IMR-90 (cell line): ENCODE data around the gene BCHE. TPM values are rescaled to one million over a fixed set of nuclear protein-coding genes. Genes with fewer than 3 reads are reported as not detected.

Experiments used
- ATAC-seq: fragments of 200-7000 bp; cut with Tn5 transposase; 2 replicates; pipeline ENCODE4 v1.9.1; 2020; ENCODE audit warnings: low read depth, mild to moderate bottlenecking, moderate library complexity
- BruUV-seq: library from RNA; stranded (reverse); fragments of 400-500 nt; replicated peaks from 2 replicates; lab custom pipeline; 2021; lab: Mats Ljungman, UMichigan
- CTCF ChIA-PET: fragments of 300-600 bp; formaldehyde crosslinking; extraction: SDS; loops from one replicate; lab custom pipeline; 2021; ENCODE audit warnings: antibody characterized with exemption; lab: Yijun Ruan, JAX
- POLR2A ChIA-PET: fragments of 300-600 bp; sonication (Branson Sonifier 250); formaldehyde crosslinking; loops from one replicate; lab custom pipeline; 2022; ENCODE audit warnings: antibody characterized with exemption; ENCODE audit not compliant: unreplicated experiment; lab: Charles Lee
- DNase-seq: peaks from one replicate; pipeline ENCODE4 v3.0.0; 2013
- H2AFZ ChIP-seq: replicated peaks from 2 replicates; pipeline ENCODE3; 2013; ENCODE audit warnings: low read length, mild to moderate bottlenecking; ENCODE audit not compliant: poor library complexity
- H2AK5ac ChIP-seq: 2 replicates; pipeline ENCODE4 v1.6.1; 2013; ENCODE audit warnings: low read depth, low read length, inconsistent platforms
- H2AK9ac ChIP-seq: replicated peaks from 2 replicates; pipeline ENCODE3; 2013; ENCODE audit warnings: mild to moderate bottlenecking, low read depth, low read length, moderate library complexity; ENCODE audit not compliant: poor library complexity
- H2BK120ac ChIP-seq: 2 replicates; pipeline ENCODE4 v1.6.1; 2013; ENCODE audit warnings: low read depth, low read length, inconsistent platforms
- H2BK15ac ChIP-seq: 3 replicates; pipeline ENCODE4 v1.6.1; 2013; ENCODE audit warnings: low read depth, low read length, inconsistent platforms
- H2BK20ac ChIP-seq: 2 replicates; pipeline ENCODE4 v1.6.1; 2013; ENCODE audit warnings: low read depth, mild to moderate bottlenecking, inconsistent platforms, low read length, moderate library complexity
- H2BK5ac ChIP-seq: 2 replicates; pipeline ENCODE4 v1.6.1; 2013; ENCODE audit warnings: mild to moderate bottlenecking, low read depth, low read length, inconsistent platforms; ENCODE audit not compliant: poor library complexity, severe bottlenecking
- H3K14ac ChIP-seq: replicated peaks from 2 replicates; pipeline ENCODE4 v1.6.1; 2013; ENCODE audit warnings: low read depth, low read length, inconsistent platforms
- H3K18ac ChIP-seq: 2 replicates; pipeline ENCODE4 v1.6.1; 2013; ENCODE audit warnings: low read depth, low read length, control low read depth
- H3K23ac ChIP-seq: 2 replicates; pipeline ENCODE4 v1.6.1; 2013; ENCODE audit warnings: low read depth, low read length, inconsistent platforms
- H3K27ac ChIP-seq: 2 replicates; pipeline ENCODE4 v1.5.1; 2013; ENCODE audit warnings: mild to moderate bottlenecking, control low read depth, low read length; ENCODE audit not compliant: insufficient read depth
- H3K27me3 ChIP-seq: 2 replicates; pipeline ENCODE4 v1.6.1; 2013; ENCODE audit warnings: low read length; ENCODE audit not compliant: control insufficient read depth, insufficient read depth
- H3K36me3 ChIP-seq: 2 replicates; pipeline ENCODE4 v1.6.1; 2013; ENCODE audit warnings: low read length, mixed read lengths; ENCODE audit not compliant: control insufficient read depth, insufficient read depth
- H3K4ac ChIP-seq: 2 replicates; pipeline ENCODE4 v1.6.1; 2013; ENCODE audit warnings: low read depth, low read length, inconsistent platforms
- H3K4me1 ChIP-seq: 2 replicates; pipeline ENCODE4 v1.6.1; 2013; ENCODE audit warnings: low read length, mixed read lengths; ENCODE audit not compliant: control insufficient read depth, insufficient read depth
- H3K4me2 ChIP-seq: 2 replicates; pipeline ENCODE4 v1.6.1; 2013; ENCODE audit warnings: low read depth, mild to moderate bottlenecking, control low read depth, low read length, moderate library complexity
- H3K4me3 ChIP-seq: 2 replicates; pipeline ENCODE4 v1.5.1; 2013; ENCODE audit warnings: low read depth, mild to moderate bottlenecking, control low read depth, low read length, moderate library complexity; ENCODE audit not compliant: insufficient read depth
- H3K56ac ChIP-seq: 2 replicates; pipeline ENCODE4 v1.6.1; 2013; ENCODE audit warnings: low read length, inconsistent platforms; ENCODE audit not compliant: insufficient read depth; ENCODE audit errors: extremely low read depth
- H3K79me1 ChIP-seq, 2 experiments: 2 replicates each; pipeline ENCODE4 v1.6.1; 2013; ENCODE audit warnings: low read length in 2 of 2, inconsistent platforms in 1 of 2, low read depth in 1 of 2
- H3K9ac ChIP-seq: 2 replicates; pipeline ENCODE4 v1.6.1; 2013; ENCODE audit warnings: low read depth, low read length, control low read depth
- H3K9me1 ChIP-seq: 2 replicates; pipeline ENCODE4 v1.6.1; 2013; ENCODE audit warnings: low read length, inconsistent platforms; ENCODE audit not compliant: insufficient read depth
- H3K9me3 ChIP-seq: 2 replicates; pipeline ENCODE4 v1.6.1; 2013; ENCODE audit warnings: low read length; ENCODE audit not compliant: control insufficient read depth, insufficient read depth
- H4K20me1 ChIP-seq: 2 replicates; pipeline ENCODE4 v1.6.1; 2013; ENCODE audit warnings: low read length, inconsistent platforms; ENCODE audit not compliant: insufficient read depth
- H4K5ac ChIP-seq: 2 replicates; pipeline ENCODE4 v1.6.1; 2013; ENCODE audit warnings: mild to moderate bottlenecking, low read depth, low read length, control low read depth
- H4K8ac ChIP-seq, 2 experiments: 2 replicates each; pipeline ENCODE4 v1.6.1; 2013; ENCODE audit warnings: low read depth in 2 of 2, low read length in 2 of 2, control low read depth in 1 of 2, inconsistent platforms in 1 of 2
- H4K91ac ChIP-seq: 2 replicates; pipeline ENCODE4 v1.6.1; 2013; ENCODE audit warnings: low read depth, low read length, inconsistent platforms; ENCODE audit not compliant: insufficient read depth
- BHLHE40 ChIP-seq: fragments of 150-350 bp; IDR thresholded peaks from 2 replicates; pipeline ENCODE4 v1.6.1; 2016; ENCODE audit warnings: mild to moderate bottlenecking, low read depth, low read length
- CHD1 ChIP-seq: IDR thresholded peaks from 2 replicates; pipeline ENCODE4 v1.6.1; 2012; ENCODE audit warnings: low read depth, low read length, improper control_type of control experiment
- MAZ ChIP-seq: IDR thresholded peaks from 2 replicates; pipeline ENCODE4 v1.6.1; 2012; ENCODE audit warnings: low read depth, mild to moderate bottlenecking, low read length, improper control_type of control experiment, moderate library complexity, borderline replicate concordance
- NFE2L2 ChIP-seq: fragments of 150-350 bp; IDR thresholded peaks from 2 replicates; pipeline ENCODE4 v1.6.1; 2016; ENCODE audit warnings: low read depth, mild to moderate bottlenecking, low read length
- WGBS, 2 experiments: methylation state at CpG; one replicate each; pipeline versions ENCODE4 v1.1.5 to v1.1.7; 2013; ENCODE audit warnings: missing lambda C conversion rate in 2 of 2; ENCODE audit not compliant: insufficient read length in 1 of 2; ENCODE audit errors: extremely low coverage in 2 of 2; 5-methylcytosine and 5-hydroxymethylcytosine counted together
- dilution Hi-C: fragments of 300-500 bp; cut with HindIII; formaldehyde crosslinking; loops from one replicate; pipeline ENCODE4 v1.14.3; 2018; ENCODE audit warnings: low sequenced_read_pairs; ENCODE audit not compliant: unreplicated experiment
- in situ Hi-C: fragments of 300-500 bp; cut with MboI; formaldehyde crosslinking; loops from 3 replicates; pipeline ENCODE4 v1.14.3; 2019; ENCODE audit warnings: low sequenced_read_pairs, inconsistent platforms, mixed read lengths
- intact Hi-C: fragments of 100-400 bp; cut with micrococcal nuclease; formaldehyde crosslinking; loops from 2 replicates; pipeline ENCODE4 v1.10.0; 2022
- polyA plus RNA-seq, 3 experiments: library from polyadenylated mRNA; depleted of rRNA; stranded (reverse); fragments of >200 nt; gene quantifications; 2 replicates each; pipeline ENCODE4 v1.2.3, GENCODE V29; 2012; ENCODE audit warnings: low replicate concordance in 1 of 3
- total RNA-seq: library from RNA; depleted of rRNA; stranded (reverse); fragments of >200 nt; gene quantifications from 2 replicates; pipeline ENCODE4 v1.2.3, GENCODE V29; 2012

The BCHE gene
- total and polyA plus RNA-seq, 2 of the 4 experiments (the other 2 are of a cell fraction), result 1.5 to 1.6 TPM

DNA sequence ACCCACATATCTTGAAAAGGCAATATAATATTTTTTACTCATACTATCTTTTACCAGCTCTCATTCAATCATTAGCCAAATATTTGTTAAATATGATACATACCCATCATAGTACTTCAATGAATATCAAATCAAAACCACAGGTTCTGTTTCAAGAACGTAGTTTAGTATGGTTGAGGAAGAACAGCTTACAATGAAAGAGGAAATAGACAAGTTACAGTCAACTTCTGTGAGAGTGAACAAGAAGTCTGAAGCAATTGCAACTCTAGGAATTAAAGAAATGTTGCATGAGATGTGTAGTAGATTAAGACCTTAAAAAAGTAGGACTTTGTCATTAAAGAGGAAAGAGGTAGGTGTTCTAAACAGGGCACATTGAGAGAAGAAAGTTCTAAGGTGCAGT lies 9.3 kb downstream of the BCHE start:
- Histone ChIP-seq H3K4ac (no peak overlapping the region), H3K18ac (no peak overlapping the region), H3K36me3 (no peaks in the 10 kb centered on the region), H4K91ac (no peak overlapping the region), H3K14ac (no peak overlapping the region), H3K9ac (no peak overlapping the region), H3K9me3 (no peaks in the 10 kb centered on the region), H3K4me3 (no peak overlapping the region), H3K27ac (no peak overlapping the region), H3K4me2 (no peak overlapping the region), H2AK5ac (no peak overlapping the region), H3K4me1 (no peaks in the 10 kb centered on the region), H3K9me1 (no peaks in the 10 kb centered on the region), H2BK20ac (no peak overlapping the region), H2BK5ac (no peak overlapping the region), H2AK9ac (no peak overlapping the region), H4K20me1 (no peaks in the 10 kb centered on the region), H3K27me3 (no peaks in the 10 kb centered on the region), H2BK120ac (no peak overlapping the region), H4K8ac (no peak overlapping the region), H2AFZ (no peak overlapping the region), H3K56ac (no peak overlapping the region), H3K79me1 (no peaks in the 10 kb centered on the region), H2BK15ac (no peak overlapping the region), H3K23ac (no peak overlapping the region), H4K5ac (no peak overlapping the region)
- TF ChIP-seq MAZ (no peak), CHD1 (no peak), NFE2L2 (no peak), BHLHE40 (no peak)
- in situ Hi-C loops, result no loop called here
- ChIA-PET CTCF (no interaction called here), POLR2A (no interaction called here)
- intact Hi-C loops, result no loop called here
- no CpG with 5 or more reads among the region's 1 CpG for WGBS, 2 experiments
- no TSS peak for BruUV-seq
- ATAC-seq, result no peak
- dilution Hi-C loops, result no loop called here
- DNase-seq, result no peak
